ENCODE measurements around the gene STIM2. TPM values are rescaled to one million over a fixed set of nuclear protein-coding genes. Genes with fewer than 3 reads are reported as not detected.

Gene STIM2
- total and polyA plus RNA-seq, 2 of the 4 experiments (the other 2 are of a cell fraction) = 16.1 to 27.6 TPM

GRCh38 chr4:27066591-27066990, 205.9 kb downstream of the STIM2 start:
- ATAC-seq (ENCODE audit: low read depth) (no peak), DNase-seq (no peak)
- H2BK15ac ChIP-seq (ENCODE audit: low read depth, low read length) = no peak overlapping the region
- H3K4me2 ChIP-seq (ENCODE audit: low read depth, low read length) = no peak overlapping the region
- H3K4me1 ChIP-seq (ENCODE audit: control insufficient read depth, insufficient read depth, low read length) = no peaks in the 10 kb centered on the region
- H3K9me1 ChIP-seq (ENCODE audit: insufficient read depth, low read length) = no peaks in the 10 kb centered on the region
- no peak overlapping the region for H2AK9ac ChIP-seq (replicated peaks; ENCODE audit: low read depth, low read length, poor library complexity)
- no peak overlapping the region for H4K8ac ChIP-seq (ENCODE audit: low read depth in 2 of 2, low read length in 2 of 2)
- TF ChIP-seq, protein P1, sequence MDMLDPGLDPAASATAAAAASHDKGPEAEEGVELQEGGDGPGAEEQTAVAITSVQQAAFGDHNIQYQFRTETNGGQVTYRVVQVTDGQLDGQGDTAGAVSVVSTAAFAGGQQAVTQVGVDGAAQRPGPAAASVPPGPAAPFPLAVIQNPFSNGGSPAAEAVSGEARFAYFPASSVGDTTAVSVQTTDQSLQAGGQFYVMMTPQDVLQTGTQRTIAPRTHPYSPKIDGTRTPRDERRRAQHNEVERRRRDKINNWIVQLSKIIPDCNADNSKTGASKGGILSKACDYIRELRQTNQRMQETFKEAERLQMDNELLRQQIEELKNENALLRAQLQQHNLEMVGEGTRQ (IDR thresholded peaks at IDR 0.05; ENCODE audit: low read depth, low read length) = no peak
- no peak for TF ChIP-seq MAFK (IDR thresholded peaks at IDR 0.05; ENCODE audit: low read depth, low read length)
- no peak for TF ChIP-seq CHD1 (IDR thresholded peaks at IDR 0.05; ENCODE audit: low read depth, low read length)
- TF ChIP-seq CTCF (conservative IDR thresholded peaks at IDR 0.05; ENCODE audit: low read depth, low read length) = no peak
- TF ChIP-seq RFX5 (IDR thresholded peaks at IDR 0.05; ENCODE audit: low read depth, low read length) = no peak
- no peak for TF ChIP-seq RAD21 (IDR thresholded peaks at IDR 0.05; ENCODE audit: low read length)
- TF ChIP-seq FOS (IDR thresholded peaks at IDR 0.05; ENCODE audit: low read depth, low read length) = no peak
- TF ChIP-seq SMC3 (IDR thresholded peaks at IDR 0.05; ENCODE audit: low read depth, low read length) = no peak
- TF ChIP-seq MXI1 (IDR thresholded peaks at IDR 0.05; ENCODE audit: borderline replicate concordance, low read depth, low read length) = no peak
- TF ChIP-seq POLR2A (IDR thresholded peaks at IDR 0.05; ENCODE audit: low read depth, low read length) = no peak
- no peak for TF ChIP-seq MAZ (IDR thresholded peaks at IDR 0.05; ENCODE audit: borderline replicate concordance, low read depth, low read length)
- no peak for TF ChIP-seq RCOR1 (IDR thresholded peaks at IDR 0.05; ENCODE audit: insufficient replicate concordance, low read length)
- no peak for TF ChIP-seq CEBPB (IDR thresholded peaks at IDR 0.05; ENCODE audit: low read depth, low read length)
- TF ChIP-seq ELK1 (IDR thresholded peaks at IDR 0.05; ENCODE audit: borderline replicate concordance, low read depth, low read length) = no peak
- TF ChIP-seq BHLHE40 (IDR thresholded peaks at IDR 0.05; ENCODE audit: low read depth, low read length) = no peak
- no peak for TF ChIP-seq NFE2L2 (IDR thresholded peaks at IDR 0.05; ENCODE audit: low read depth, low read length)
- H3K23ac ChIP-seq (ENCODE audit: low read depth, low read length) = no peak overlapping the region
- no peak overlapping the region for H3K4ac ChIP-seq (ENCODE audit: low read depth, low read length)
- no peak overlapping the region for H3K14ac ChIP-seq (replicated peaks; ENCODE audit: low read depth, low read length)
- H4K91ac ChIP-seq (ENCODE audit: insufficient read depth, low read depth, low read length) = no peak overlapping the region
- H3K9me3 ChIP-seq (ENCODE audit: control insufficient read depth, insufficient read depth, low read length) = no peaks in the 10 kb centered on the region
- intact Hi-C loops (cut with micrococcal nuclease) = no loop called here
- H2AFZ ChIP-seq (replicated peaks; ENCODE audit: low read length, poor library complexity) = no peak overlapping the region
- no peak overlapping the region for H3K9ac ChIP-seq (ENCODE audit: low read depth, low read length)
- no peaks in the 10 kb centered on the region for H3K36me3 ChIP-seq (ENCODE audit: control insufficient read depth, insufficient read depth, low read length)
- no peak overlapping the region for H2BK120ac ChIP-seq (ENCODE audit: low read depth, low read length)
- BruUV-seq (replicated peaks) = no TSS peak
- CTCF ChIA-PET = no interaction called here
- H2BK20ac ChIP-seq (ENCODE audit: low read depth, low read length) = no peak overlapping the region
- peaks cover 5% of the 10 kb centered on the region for H3K27me3 ChIP-seq (ENCODE audit: control insufficient read depth, insufficient read depth, low read length)
- H4K5ac ChIP-seq (ENCODE audit: low read depth, low read length) = no peak overlapping the region
- no peak overlapping the region for H3K27ac ChIP-seq (ENCODE audit: insufficient read depth, low read length)
- WGBS, 2 experiments (ENCODE audit: extremely low coverage in 2 of 2, insufficient read length in 1 of 2) = 14% methylated on average over 1 of the region's 3 CpGs; no CpG with 5 or more reads in 1 of the 2 experiments
- dilution Hi-C loops (cut with HindIII; ENCODE audit: low sequenced_read_pairs, unreplicated experiment) = no loop called here
- H3K18ac ChIP-seq (ENCODE audit: low read depth, low read length) = no peak overlapping the region
- H2BK5ac ChIP-seq (ENCODE audit: low read depth, low read length, poor library complexity, severe bottlenecking) = no peak overlapping the region
- H3K56ac ChIP-seq (ENCODE audit: extremely low read depth, insufficient read depth, low read length) = no peak overlapping the region
- H4K20me1 ChIP-seq (ENCODE audit: insufficient read depth, low read length) = no peaks in the 10 kb centered on the region
- no peaks in the 10 kb centered on the region for H3K79me1 ChIP-seq (ENCODE audit: low read depth in 1 of 2, low read length in 2 of 2)
- H3K4me3 ChIP-seq (ENCODE audit: insufficient read depth, low read depth, low read length) = no peak overlapping the region
- no peak overlapping the region for H2AK5ac ChIP-seq (ENCODE audit: low read depth, low read length)
- POLR2A ChIA-PET (ENCODE audit: unreplicated experiment) = no interaction called here
- in situ Hi-C loops (cut with MboI; ENCODE audit: low sequenced_read_pairs) = no loop called here
